Osteoblast (primary cell): ENCODE data around the gene OPA1. TPM values are rescaled to one million over a fixed set of nuclear protein-coding genes. Genes with fewer than 3 reads are reported as not detected.

ENCODE experiments used
- DNase-seq: peaks from one replicate; pipeline ENCODE4 v3.0.0; 2011; ENCODE audit warnings: low spot score, mixed read lengths; ENCODE audit not compliant: insufficient read length; ENCODE audit errors: missing footprints
- H2AFZ ChIP-seq: 2 replicates; pipeline ENCODE4 v1.6.0; 2011; ENCODE audit warnings: mild to moderate bottlenecking, low read length
- H3K27ac ChIP-seq: 2 replicates; pipeline ENCODE4 v1.5.1; 2011; ENCODE audit warnings: mild to moderate bottlenecking, low read depth, low read length, moderate library complexity
- H3K27me3 ChIP-seq: 2 replicates; pipeline ENCODE4 v1.6.0; 2012; ENCODE audit warnings: mild to moderate bottlenecking, control low read depth, inconsistent platforms, low read length, moderate library complexity; ENCODE audit not compliant: insufficient read depth
- H3K36me3 ChIP-seq: 2 replicates; pipeline ENCODE4 v1.5.1; 2011; ENCODE audit warnings: mild to moderate bottlenecking, low read length, control low read depth, moderate library complexity; ENCODE audit not compliant: insufficient read depth
- H3K4me1 ChIP-seq: 2 replicates; pipeline ENCODE4 v1.5.1; 2011; ENCODE audit warnings: mild to moderate bottlenecking, low read length, control low read depth, moderate library complexity; ENCODE audit not compliant: insufficient read depth
- H3K4me2 ChIP-seq: 2 replicates; pipeline ENCODE4 v1.6.0; 2011; ENCODE audit warnings: mild to moderate bottlenecking, low read length; ENCODE audit not compliant: insufficient read depth
- H3K4me3 ChIP-seq: fragments of 200-600 bp; sonication (generic); 3 replicates; pipeline ENCODE4 v1.5.1; 2012; ENCODE audit warnings: mild to moderate bottlenecking, low read length, inconsistent platforms; ENCODE audit not compliant: insufficient read depth
- H3K79me2 ChIP-seq: 2 replicates; pipeline ENCODE4 v1.6.0; 2012; ENCODE audit warnings: mild to moderate bottlenecking, low read length, control low read depth, inconsistent platforms; ENCODE audit not compliant: insufficient read depth
- H3K9me3 ChIP-seq: 2 replicates; pipeline ENCODE4 v1.5.1; 2011; ENCODE audit warnings: low read depth, low read length, control low read depth
- H4K20me1 ChIP-seq: 2 replicates; pipeline ENCODE4 v1.6.0; 2012; ENCODE audit warnings: mild to moderate bottlenecking, low read length, control low read depth; ENCODE audit not compliant: insufficient read depth
- CTCF ChIP-seq: IDR thresholded peaks from 2 replicates; pipeline ENCODE4 v1.5.1; 2011; ENCODE audit warnings: mild to moderate bottlenecking, low read depth, low read length, moderate library complexity; ENCODE audit errors: extremely low read depth
- total RNA-seq: library from RNA; depleted of rRNA; stranded (reverse); fragments of >200 nt; gene quantifications from 2 replicates; pipeline ENCODE4 v1.2.3, GENCODE V29; 2012

OPA1 gene
- total RNA-seq, 1 donor, result 77.4 TPM

GRCh38 chr3:193735850-193736249, 142.8 kb downstream of the OPA1 start:
- no peak overlapping the region for H3K4me3 ChIP-seq
- peaks cover 7% of the 10 kb centered on the region for H3K4me1 ChIP-seq
- H3K27ac ChIP-seq, result no peak overlapping the region
- no peaks in the 10 kb centered on the region for H3K36me3 ChIP-seq
- H2AFZ ChIP-seq, result no peak overlapping the region
- no peaks in the 10 kb centered on the region for H4K20me1 ChIP-seq
- TF ChIP-seq CTCF, result no peak
- H3K27me3 ChIP-seq, result peaks cover 9% of the 10 kb centered on the region
- no peaks in the 10 kb centered on the region for H3K9me3 ChIP-seq
- no peaks in the 10 kb centered on the region for H3K79me2 ChIP-seq
- H3K4me2 ChIP-seq, result no peak overlapping the region
- no peak for DNase-seq

GRCh38 chr3:193736616-193737015, 143.6 kb downstream of the OPA1 start:
- no peak for DNase-seq
- no peaks in the 10 kb centered on the region for H3K36me3 ChIP-seq
- peaks cover 7% of the 10 kb centered on the region for H3K4me1 ChIP-seq
- H2AFZ ChIP-seq, result no peak overlapping the region
- H3K27me3 ChIP-seq, result peaks cover 9% of the 10 kb centered on the region
- H4K20me1 ChIP-seq, result no peaks in the 10 kb centered on the region
- H3K79me2 ChIP-seq, result no peaks in the 10 kb centered on the region
- H3K4me2 ChIP-seq, result no peak overlapping the region
- no peak for TF ChIP-seq CTCF
- no peak overlapping the region for H3K27ac ChIP-seq
- no peak overlapping the region for H3K4me3 ChIP-seq
- no peaks in the 10 kb centered on the region for H3K9me3 ChIP-seq

- no peaks in the 10 kb centered on the region for H3K9me3 ChIP-seq
- H3K79me2 ChIP-seq, result no peaks in the 10 kb centered on the region
- H3K36me3 ChIP-seq, result no peaks in the 10 kb centered on the region
- TF ChIP-seq CTCF, result no peak
- DNase-seq, result no peak
- H3K27me3 ChIP-seq, result peaks cover 9% of the 10 kb centered on the region
- no peak overlapping the region for H3K4me3 ChIP-seq
- H3K27ac ChIP-seq, result no peak overlapping the region
- no peaks in the 10 kb centered on the region for H4K20me1 ChIP-seq
- peaks cover 4% of the 10 kb centered on the region for H3K4me1 ChIP-seq
- H2AFZ ChIP-seq, result no peak overlapping the region
- no peak overlapping the region for H3K4me2 ChIP-seq
Observed at GRCh38 chr3:193737191-193737751, 144.3 kb downstream of the OPA1 start.

GRCh38 chr3:193742628-193743027, 149.6 kb downstream of the OPA1 start:
- Histone ChIP-seq H2AFZ (no peak overlapping the region), H3K36me3 (no peaks in the 10 kb centered on the region), H3K4me1 (no peaks in the 10 kb centered on the region), H3K79me2 (no peaks in the 10 kb centered on the region), H3K27ac (no peak overlapping the region), H3K4me2 (no peak overlapping the region), H3K9me3 (no peaks in the 10 kb centered on the region), H4K20me1 (no peaks in the 10 kb centered on the region), H3K4me3 (no peak overlapping the region), H3K27me3 (peaks cover 12% of the 10 kb centered on the region)
- no peak for TF ChIP-seq CTCF
- no peak for DNase-seq
